NCI-H2227 (cell line): ENCODE measurements around the gene PALB2.
"Not testable (repeated sequence)": the region's sequence is repeated elsewhere in the genome, so short reads cannot be mapped to it uniquely, and the experiment has no call there.

Experiments
- DNase-seq: peaks from one replicate; lab custom pipeline; 2025; ENCODE audit not compliant: unreplicated experiment; lab: John Stamatoyannopoulos, UW

PALB2 gene

DNA sequence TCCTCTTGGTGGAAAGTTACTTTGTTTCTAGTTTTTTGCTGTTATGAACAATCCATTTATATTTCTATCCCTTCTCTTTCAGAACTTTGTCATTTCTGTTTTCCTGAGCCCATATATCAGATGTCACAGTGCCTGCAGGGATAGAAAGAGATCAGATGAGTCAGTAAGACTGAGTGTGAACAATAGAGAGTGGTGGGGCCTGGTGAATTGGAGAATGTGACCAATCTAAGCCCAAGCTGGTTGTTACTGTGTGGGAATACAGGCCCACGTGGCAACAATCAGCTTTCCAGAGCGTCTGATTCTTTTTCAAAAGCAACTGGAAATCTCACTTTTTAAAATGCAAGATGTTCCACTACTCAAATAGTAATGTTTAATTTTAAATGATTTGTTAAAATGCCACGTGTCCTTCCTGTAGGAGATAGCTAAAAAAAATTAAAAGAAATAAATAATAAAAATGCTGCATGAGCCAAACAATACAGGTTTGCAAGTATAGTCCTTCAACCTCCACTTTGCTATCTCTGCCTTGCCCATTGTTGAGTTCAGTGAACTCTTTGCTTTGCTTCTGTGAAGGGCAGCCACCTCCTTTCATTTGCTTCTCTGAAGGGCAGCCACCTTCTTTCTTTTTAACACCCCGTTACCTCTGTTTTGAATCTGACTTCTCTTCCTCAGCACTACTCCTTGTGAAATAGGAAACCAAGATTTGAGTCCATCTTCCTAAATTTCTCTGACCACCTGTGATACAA lies 9.7 kb upstream of the PALB2 start:
- no peak for DNase-seq

DNA sequence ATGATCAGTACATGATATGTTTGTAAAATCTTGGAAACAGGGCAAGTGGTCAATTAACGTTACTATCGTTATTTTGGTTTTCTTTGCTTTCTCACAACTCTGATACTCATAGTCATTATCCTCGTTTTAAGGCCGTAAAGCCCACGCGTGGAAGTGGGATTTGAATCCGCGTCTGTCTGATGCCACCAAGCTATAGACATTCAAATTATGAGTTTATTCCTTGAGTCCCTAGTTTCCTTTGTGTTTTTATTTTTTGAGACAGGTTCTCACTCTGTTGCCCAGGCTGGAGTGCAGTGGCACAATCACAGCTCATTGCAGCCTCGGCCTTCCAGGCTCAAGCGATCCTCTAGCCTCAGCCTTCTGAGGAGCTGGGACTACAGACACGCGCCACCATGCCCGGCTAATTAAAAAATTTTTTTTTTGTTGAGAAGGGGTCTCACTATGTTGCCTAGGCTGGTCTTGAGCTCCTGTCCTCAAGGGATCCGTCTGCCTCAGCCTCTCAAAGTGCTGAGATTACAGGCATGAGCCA lies 1.2 kb upstream of the PALB2 start:
- no peak for DNase-seq

- no peak for DNase-seq
Observed at GRCh38 chr16:23640615-23640930, 537 bp downstream of the PALB2 start.

DNA sequence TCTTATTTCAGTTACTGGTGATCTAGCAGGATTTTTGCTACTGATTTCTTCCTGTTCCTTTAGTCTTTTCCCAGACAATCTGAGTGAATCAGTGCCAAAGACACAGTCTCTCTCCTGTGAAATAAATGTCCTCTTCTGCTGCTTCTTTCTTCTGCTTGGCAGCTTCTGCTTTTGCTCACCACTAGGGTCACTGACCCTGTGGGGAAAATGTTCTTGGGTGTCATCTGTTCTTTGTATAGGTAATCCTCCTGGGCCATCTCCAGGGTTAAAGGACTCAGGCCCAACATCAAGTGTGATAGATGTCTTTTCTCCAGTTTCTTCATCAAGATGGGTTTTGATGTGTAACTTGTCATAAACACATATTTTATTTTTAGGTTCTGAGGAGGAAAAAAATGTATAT lies 5.2 kb downstream of the PALB2 start:
- DNase-seq: no peak

GRCh38 chr16:23634461-23635036 lies 6.6 kb downstream of the PALB2 start:
- no peak for DNase-seq

DNA sequence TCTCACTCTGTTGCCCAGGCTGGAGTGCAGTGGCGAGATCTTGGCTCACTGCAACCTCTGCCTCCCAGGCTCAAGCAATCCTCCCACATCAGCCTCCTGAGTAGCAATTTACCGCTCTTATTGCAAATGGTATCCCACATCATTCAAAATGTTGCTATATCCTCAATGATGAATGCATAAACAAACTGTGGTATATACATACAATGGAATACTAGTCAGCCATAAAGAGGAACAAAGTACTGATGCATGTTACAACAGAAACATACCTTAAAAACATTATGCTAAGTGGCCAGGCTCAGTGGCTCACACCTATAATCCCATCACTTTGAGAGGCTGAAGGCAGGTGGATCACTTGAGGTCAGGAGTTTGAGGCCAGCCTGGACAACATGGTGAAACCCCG lies 9.2 kb downstream of the PALB2 start:
- not testable (repeated sequence) for DNase-seq

DNA sequence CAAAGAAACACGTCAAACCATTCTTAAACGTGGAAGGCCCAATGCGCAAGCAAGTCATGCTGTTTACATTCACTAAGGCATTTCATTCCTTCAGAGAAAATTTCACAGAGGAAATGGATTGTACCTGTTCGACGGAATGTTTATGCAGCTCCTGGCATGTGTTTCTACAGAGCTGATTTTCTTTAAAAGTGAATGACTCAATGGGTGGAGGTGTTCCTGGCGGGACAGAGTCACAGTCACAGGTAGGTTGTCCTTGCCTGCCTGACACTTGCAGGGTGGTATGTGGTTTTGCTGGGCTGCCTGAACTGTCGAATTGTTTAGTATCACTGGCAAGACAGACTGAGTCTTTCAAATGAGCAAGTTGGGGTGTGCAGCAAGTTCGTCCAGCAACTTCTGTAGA lies 11.6 kb downstream of the PALB2 start:
- no peak for DNase-seq

DNA sequence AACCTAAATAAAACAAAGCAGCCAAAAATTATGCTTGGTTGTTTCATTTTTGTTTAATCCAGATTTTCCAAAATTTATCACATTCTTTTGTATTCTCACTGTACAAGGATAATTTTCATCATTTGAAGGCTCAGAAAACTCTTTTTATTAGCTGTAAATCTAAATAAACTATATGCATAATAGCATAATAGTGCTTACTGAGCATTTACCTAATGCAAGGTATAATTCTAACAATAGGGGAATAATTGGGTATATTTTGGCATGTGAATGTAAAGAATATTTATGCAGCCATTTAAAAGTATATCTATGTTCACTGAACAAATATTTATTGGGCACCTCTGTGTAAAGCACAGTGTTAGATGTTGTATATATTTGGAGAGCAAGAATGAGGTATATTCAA lies 17.0 kb downstream of the PALB2 start:
- no peak for DNase-seq

GRCh38 chr16:23615805-23616204 lies 25.3 kb downstream of the PALB2 start:
- DNase-seq: no peak

GRCh38 chr16:23611936-23612335 lies 29.2 kb downstream of the PALB2 start:
- DNase-seq: no peak

GRCh38 chr16:23610905-23611304 lies 30.2 kb downstream of the PALB2 start:
- not testable (repeated sequence) for DNase-seq

- DNase-seq: no peak
Observed at GRCh38 chr16:23609929-23610328, 31.2 kb downstream of the PALB2 start.

DNA sequence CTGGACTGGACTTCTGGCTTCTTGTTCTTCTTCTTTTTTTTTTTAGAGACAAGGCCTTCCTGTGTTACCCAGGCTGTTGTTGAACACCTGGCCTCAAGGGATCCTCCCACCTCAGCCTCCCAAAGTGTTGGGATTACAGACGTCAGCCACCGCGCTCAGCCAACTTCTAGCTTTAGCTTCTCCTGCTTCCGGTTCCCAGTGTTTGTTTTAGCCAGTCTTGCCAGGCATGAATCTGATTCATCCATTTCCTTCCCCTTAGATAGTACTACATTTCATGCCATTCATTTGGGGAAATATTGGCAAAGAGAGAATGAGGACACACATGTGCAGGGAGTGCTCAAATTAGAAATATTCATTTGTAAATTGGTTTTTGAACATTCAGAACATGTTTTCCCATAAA lies 32.9 kb downstream of the PALB2 start:
- DNase-seq: no peak

GRCh38 chr16:23607726-23608125 lies 33.4 kb downstream of the PALB2 start:
- DNase-seq: no peak

- peak; percentile 44 for DNase-seq
Observed at GRCh38 chr16:23597003-23597756, 43.9 kb downstream of the PALB2 start.

DNA sequence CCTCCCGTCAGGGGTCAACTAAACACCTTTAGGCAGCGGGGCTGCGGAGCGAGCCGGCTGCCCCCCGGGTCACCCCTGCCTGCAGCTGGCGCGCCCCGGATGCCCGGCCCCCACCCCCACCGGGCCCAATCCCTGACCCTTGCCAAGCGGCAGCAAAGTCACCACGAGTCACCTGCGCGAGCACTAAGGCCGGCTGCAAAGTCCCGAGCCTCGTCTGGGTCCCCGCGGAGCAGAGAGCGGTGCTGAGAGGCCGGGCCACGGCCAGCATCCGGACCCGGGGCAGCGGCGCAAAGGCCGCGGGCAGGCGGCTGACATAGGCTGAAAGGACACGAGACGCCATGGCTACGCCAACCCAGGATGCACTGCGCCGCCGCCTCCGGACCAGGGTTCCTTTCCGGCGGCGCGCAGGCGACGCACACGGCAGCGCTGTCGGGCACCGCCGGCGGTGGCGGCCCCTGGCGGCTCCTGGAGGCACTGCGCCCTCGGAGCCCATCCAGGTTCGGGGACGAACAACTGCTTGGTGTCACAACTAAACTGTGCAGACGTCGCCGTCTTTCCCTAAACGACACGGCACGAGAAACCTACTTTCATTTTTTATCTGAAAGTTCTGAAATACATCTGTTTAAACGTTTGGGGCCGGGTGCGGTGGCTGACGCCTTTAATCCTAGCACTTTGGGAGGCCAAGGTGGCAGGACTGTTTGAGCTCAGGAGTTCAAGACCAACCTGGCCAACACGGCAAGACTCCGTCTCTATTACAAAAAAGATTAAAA lies 45.0 kb downstream of the PALB2 start, which contains the start of gene NDUFAB1:
NDUFAB1 (minus strand) TSS at position 366 of the 770 bp plus-strand sequence; CDS start at position 340, 26 bp downstream.
- DNase-seq: peak; percentile 94

DNA sequence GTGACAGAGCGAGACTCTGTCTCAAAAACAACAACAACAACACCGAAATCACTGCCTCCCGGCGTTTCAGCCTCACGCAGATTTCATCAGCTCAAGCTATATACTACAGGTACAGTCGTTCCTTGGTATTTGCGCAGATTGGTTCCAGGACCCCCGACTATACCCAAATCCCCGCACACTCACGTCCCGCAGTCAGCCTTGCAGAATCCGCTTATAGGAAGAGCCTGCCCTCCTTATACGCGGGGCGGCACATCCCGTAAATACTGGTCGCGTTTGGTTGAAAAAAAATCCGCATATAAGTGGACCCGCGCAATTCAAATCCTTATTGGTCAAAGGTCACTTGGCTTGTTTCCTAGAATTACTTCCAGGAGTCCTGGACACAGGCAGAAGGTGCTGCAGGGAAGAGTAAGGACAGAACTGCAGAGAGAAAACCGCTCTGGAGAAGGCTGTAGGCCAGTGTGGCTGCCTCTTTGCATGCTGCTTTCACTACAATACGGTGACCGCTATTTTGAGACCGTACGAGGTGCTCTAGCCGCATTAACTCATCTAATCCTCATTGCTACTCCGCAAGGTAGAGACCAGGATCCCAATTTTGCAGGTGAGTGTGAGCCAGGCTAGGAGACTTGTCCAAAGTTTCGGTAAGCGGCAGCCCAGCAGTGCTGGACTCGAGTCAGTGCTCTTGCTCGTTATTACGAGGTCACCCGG lies 45.7 kb downstream of the PALB2 start:
- DNase-seq: peak; percentile 24

GRCh38 chr16:23594186-23594585 lies 46.9 kb downstream of the PALB2 start:
- no peak for DNase-seq

- no peak for DNase-seq
Observed at GRCh38 chr16:23590181-23590580, 50.9 kb downstream of the PALB2 start.

DNA sequence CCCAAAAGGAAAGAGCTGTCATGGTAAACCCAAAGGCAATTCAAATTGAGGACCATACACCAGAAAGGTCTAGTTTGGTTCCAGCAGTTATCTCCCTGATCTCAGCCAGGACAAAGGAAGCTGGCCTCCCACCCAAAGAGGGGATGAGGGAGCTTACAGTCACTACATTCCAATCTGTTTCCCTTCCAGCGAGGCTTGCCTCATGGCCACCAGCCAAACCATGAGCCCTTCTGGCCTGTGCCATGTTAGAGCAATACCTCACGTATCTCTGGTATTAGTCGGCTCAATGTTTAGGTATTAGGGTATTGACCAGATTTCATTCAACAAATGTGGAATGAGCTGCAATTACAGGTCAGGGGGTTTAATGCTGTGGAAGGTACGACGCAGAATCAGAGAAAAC lies 53.4 kb downstream of the PALB2 start:
- DNase-seq: no peak
